Left lung (tissue), 10 donors: Measurements from ENCODE around the gene RBFOX2. TPM values are rescaled to one million over a fixed set of nuclear protein-coding genes. Genes with fewer than 3 reads are reported as not detected.
"Not testable (repeated sequence)": the region's sequence is repeated elsewhere in the genome, so short reads cannot be mapped to it uniquely, and the experiment has no call there.

ENCODE experiments used
- ATAC-seq: fragments of 200-7000 bp; cut with Tn5 transposase; one replicate; pipeline ENCODE4 v1.9.1; 2020; ENCODE audit warnings: moderate library complexity
- DNase-seq, 4 donors: peaks; one replicate each; pipeline ENCODE4 v3.0.0-alpha.2; 2013 to 2020
- H3K27ac ChIP-seq, 2 donors: fragments of 200-600 bp; sonication (generic) in 1 of 2; one replicate each; pipeline versions ENCODE4 v1.5.0 to v1.8.0; 2020 to 2021
- H3K27me3 ChIP-seq, 2 donors: fragments of 200-600 bp; sonication (generic) in 1 of 2; one replicate each; pipeline versions ENCODE4 v1.5.0 to v1.8.0; 2020 to 2021
- H3K36me3 ChIP-seq, 2 donors: fragments of 200-600 bp; sonication (generic) in 1 of 2; one replicate each; pipeline versions ENCODE4 v1.5.0 to v1.8.0; 2020 to 2021
- H3K4me1 ChIP-seq, 2 donors: fragments of 200-600 bp; one replicate each; pipeline ENCODE4 v1.8.0; 2021
- H3K4me3 ChIP-seq, 2 donors: fragments of 200-600 bp; sonication (generic) in 1 of 2; one replicate each; pipeline versions ENCODE4 v1.5.0 to v1.8.0; 2020 to 2021; ENCODE audit warnings: mild to moderate bottlenecking in 1 of 2
- H3K9me3 ChIP-seq, 2 donors: fragments of 200-600 bp; sonication (generic) in 1 of 2; one replicate each; pipeline versions ENCODE4 v1.5.0 to v1.8.0; 2020 to 2021
- intact Hi-C, 2 donors: fragments of 100-400 bp; cut with DNase I; formaldehyde crosslinking; loops; one replicate each; pipeline versions ENCODE4 v1.11.2 to v1.14.2; 2022
- polyA plus RNA-seq, 6 donors: library from polyadenylated mRNA; unstranded; fragments of 120-200 nt; gene quantifications; one replicate each; pipeline ENCODE4 v1.2.1, GENCODE V29; 2013; ENCODE audit not compliant: insufficient read length in 6 of 6
- total RNA-seq, 2 donors: library from RNA; stranded (reverse); fragmentation: NEBNext Ultra II Directional; extraction: Animal tissue kit (Norgen Biotek cat#: 25700); gene quantifications; one replicate each; pipeline ENCODE4 v1.2.1, GENCODE V29; 2021
- TF ChIP-seq, protein P1 (sequence below), 2 donors: fragments of 200-600 bp; sonication (generic) in 1 of 2; IDR thresholded peaks; one replicate each; pipeline versions ENCODE4 v1.5.0 to v1.8.0; 2021; ENCODE audit warnings: antibody characterized with exemption in 2 of 2
- donor health status: DM: no; HTN: yes; CAD: no.
- donor health status: DM: no; HTN: no; CAD: no.

Gene RBFOX2
- total and polyA plus RNA-seq, 8 donors, result 63.1 to 171 (median 154) TPM

- Histone ChIP-seq H3K27me3 (peaks cover 0 to 6% of the 10 kb centered on the region in 2 donors), H3K36me3 (no peaks in the 10 kb centered on the region), H3K27ac (peak overlapping the region; percentile 29 to 34), H3K9me3 (no peaks in the 10 kb centered on the region), H3K4me3 (no peak overlapping the region), H3K4me1 (peaks cover 9 to 21% of the 10 kb centered on the region in 2 donors)
- DNase-seq, result no peak
- TF ChIP-seq, protein P1, sequence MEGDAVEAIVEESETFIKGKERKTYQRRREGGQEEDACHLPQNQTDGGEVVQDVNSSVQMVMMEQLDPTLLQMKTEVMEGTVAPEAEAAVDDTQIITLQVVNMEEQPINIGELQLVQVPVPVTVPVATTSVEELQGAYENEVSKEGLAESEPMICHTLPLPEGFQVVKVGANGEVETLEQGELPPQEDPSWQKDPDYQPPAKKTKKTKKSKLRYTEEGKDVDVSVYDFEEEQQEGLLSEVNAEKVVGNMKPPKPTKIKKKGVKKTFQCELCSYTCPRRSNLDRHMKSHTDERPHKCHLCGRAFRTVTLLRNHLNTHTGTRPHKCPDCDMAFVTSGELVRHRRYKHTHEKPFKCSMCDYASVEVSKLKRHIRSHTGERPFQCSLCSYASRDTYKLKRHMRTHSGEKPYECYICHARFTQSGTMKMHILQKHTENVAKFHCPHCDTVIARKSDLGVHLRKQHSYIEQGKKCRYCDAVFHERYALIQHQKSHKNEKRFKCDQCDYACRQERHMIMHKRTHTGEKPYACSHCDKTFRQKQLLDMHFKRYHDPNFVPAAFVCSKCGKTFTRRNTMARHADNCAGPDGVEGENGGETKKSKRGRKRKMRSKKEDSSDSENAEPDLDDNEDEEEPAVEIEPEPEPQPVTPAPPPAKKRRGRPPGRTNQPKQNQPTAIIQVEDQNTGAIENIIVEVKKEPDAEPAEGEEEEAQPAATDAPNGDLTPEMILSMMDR (IDR thresholded peaks at IDR 0.05), result no peak
- no peak for ATAC-seq
- intact Hi-C loops, result no loop called here
Measured at GRCh38 chr22:36022162-36022561, 6.5 kb downstream of the RBFOX2 start.

DNA sequence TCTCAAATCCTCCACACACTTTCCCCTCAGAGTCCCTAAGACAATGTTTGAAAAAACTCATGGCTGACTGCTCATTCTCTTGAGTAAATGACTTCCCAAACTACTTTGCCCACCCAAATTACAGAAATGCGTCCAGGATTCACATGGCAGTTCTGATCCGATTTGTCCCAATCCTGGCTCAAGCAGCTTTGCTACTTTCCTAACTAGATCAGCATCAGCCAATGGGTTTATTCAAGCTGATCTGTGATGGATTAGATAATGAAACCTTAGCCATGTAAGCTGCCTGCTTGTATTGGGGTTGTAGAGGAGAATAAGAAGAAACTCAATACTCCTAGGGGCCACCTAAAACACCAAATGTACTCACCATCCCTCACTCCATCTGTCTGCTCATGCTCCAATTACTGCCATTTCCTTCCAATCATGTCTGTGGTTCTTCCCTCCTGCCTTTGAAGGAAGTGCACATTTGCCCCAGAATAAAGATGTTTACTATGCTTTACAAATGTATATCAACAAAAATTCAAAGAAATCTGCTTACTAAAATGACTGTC is 6.9 kb downstream of the RBFOX2 start:
- ATAC-seq (no peak), DNase-seq (no peak)
- Histone ChIP-seq H3K27ac (peak overlapping the region; percentile 29 to 34), H3K27me3 (peaks cover 0 to 1% of the 10 kb centered on the region in 2 donors), H3K36me3 (no peaks in the 10 kb centered on the region), H3K4me1 (peaks cover 9 to 19% of the 10 kb centered on the region in 2 donors), H3K9me3 (no peaks in the 10 kb centered on the region), H3K4me3 (no peak overlapping the region)
- intact Hi-C loops, result no loop called here
- TF ChIP-seq, protein P1 (IDR thresholded peaks at IDR 0.05), result no peak

- H3K36me3 ChIP-seq, ATAC-seq, intact Hi-C loops, H3K27me3 ChIP-seq, H3K4me3 ChIP-seq, DNase-seq, H3K9me3 ChIP-seq, H3K27ac ChIP-seq: not testable (repeated sequence)
- peaks cover 15 to 20% of the 10 kb centered on the region in 2 donors for H3K4me1 ChIP-seq
Measured at GRCh38 chr22:36020865-36021264, 7.8 kb downstream of the RBFOX2 start.

- Histone ChIP-seq H3K36me3 (no peaks in the 10 kb centered on the region), H3K4me1 (peaks cover 19 to 33% of the 10 kb centered on the region in 2 donors), H3K27ac (no peak overlapping the region), H3K27me3 (no peaks in the 10 kb centered on the region), H3K9me3 (no peaks in the 10 kb centered on the region), H3K4me3 (no peak overlapping the region)
- intact Hi-C loops, result no loop called here
- no peak for DNase-seq
- TF ChIP-seq, protein P1 (IDR thresholded peaks at IDR 0.05), result no peak
- ATAC-seq, result no peak
Measured at GRCh38 chr22:36017651-36018091, 11.0 kb downstream of the RBFOX2 start.

GRCh38 chr22:36016684-36017083 is 11.9 kb downstream of the RBFOX2 start:
- DNase-seq (no peak), ATAC-seq (no peak)
- H3K4me1 ChIP-seq, result peaks cover 17 to 25% of the 10 kb centered on the region in 2 donors
- no peaks in the 10 kb centered on the region for H3K36me3 ChIP-seq
- H3K27ac ChIP-seq, result no peak overlapping the region
- intact Hi-C loops, result no loop called here
- no peaks in the 10 kb centered on the region for H3K9me3 ChIP-seq
- H3K27me3 ChIP-seq, result no peaks in the 10 kb centered on the region
- H3K4me3 ChIP-seq, result no peak overlapping the region
- TF ChIP-seq, protein P1 (IDR thresholded peaks at IDR 0.05), result no peak
